HepG2 (cell line): Measurements from ENCODE around the gene PRR15L. TPM values are rescaled to one million over a fixed set of nuclear protein-coding genes. Genes with fewer than 3 reads are reported as not detected.
A peak's percentile ranks its signal among the peaks of the same experiment; 100 is the strongest.

ENCODE experiments used
- HIVEP1 ChIP-seq: sonication (generic); formaldehyde crosslinking; IDR thresholded peaks from 2 replicates; pipeline ENCODE4 v1.4.0; 2020; ENCODE audit warnings: mild to moderate bottlenecking, missing genetic modification reagents
- KDM1A ChIP-seq: IDR thresholded peaks from 2 replicates; pipeline ENCODE4 v1.6.1; 2016; ENCODE audit warnings: missing compliant biosample characterization
- MXD3 ChIP-seq: IDR thresholded peaks from 2 replicates; pipeline ENCODE4 v1.6.1; 2016; ENCODE audit warnings: mild to moderate bottlenecking, missing biosample characterization, missing genetic modification reagents
- NFYC ChIP-seq: IDR thresholded peaks from 2 replicates; pipeline ENCODE4 v1.6.1; 2016; ENCODE audit warnings: missing genetic modification reagents, missing compliant biosample characterization
- PCBP2 ChIP-seq: fragments of 200-400 bp; formaldehyde crosslinking; optimal IDR thresholded peaks from 2 replicates; pipeline ENCODE3; 2018; ENCODE audit warnings: low read length, low read depth; ENCODE audit not compliant: poor library complexity, severe bottlenecking
- ZNF142 ChIP-seq: sonication (generic); formaldehyde crosslinking; IDR thresholded peaks from 2 replicates; pipeline ENCODE4 v1.4.0; 2020; ENCODE audit warnings: missing genetic modification reagents
- ZNF318 ChIP-seq: sonication (generic); formaldehyde crosslinking; IDR thresholded peaks from 2 replicates; pipeline ENCODE4 v1.4.0; 2020; ENCODE audit warnings: mild to moderate bottlenecking, missing genetic modification reagents
- ZNF543 ChIP-seq: sonication (generic); formaldehyde crosslinking; IDR thresholded peaks from 2 replicates; pipeline ENCODE4 v1.4.0; 2020; ENCODE audit warnings: mild to moderate bottlenecking, missing genetic modification reagents
- ZNF800 ChIP-seq: sonication (generic); formaldehyde crosslinking; IDR thresholded peaks from 2 replicates; pipeline ENCODE4 v1.4.0; 2020; ENCODE audit warnings: missing genetic modification reagents
- ZNF839 ChIP-seq: sonication (generic); formaldehyde crosslinking; IDR thresholded peaks from 2 replicates; pipeline ENCODE4 v1.4.0; 2020; ENCODE audit warnings: missing genetic modification reagents, mild to moderate bottlenecking, borderline replicate concordance
- polyA plus RNA-seq, 8 experiments: library from polyadenylated mRNA; depleted of rRNA in 3 of 8; stranded (reverse) in 7 of 8; unstranded in 1 of 8; fragments of >200 nt; fragmentation: Illumina TruSeq in 4 of 8; extraction: Trizol in 4 of 8; gene quantifications; 2 replicates each; pipeline versions ENCODE4 v1.2.1 to v1.2.3, GENCODE V29; 2011 to 2016; ENCODE audit warnings: low read depth in 4 of 8, missing spikeins in 1 of 8, mixed read lengths in 1 of 8; ENCODE audit not compliant: insufficient read depth in 1 of 8
- total RNA-seq, 5 experiments: library from RNA; depleted of rRNA; stranded (reverse); fragments of >200 nt; fragmentation: Illumina TruSeq; extraction: Trizol; gene quantifications; 2 replicates each; pipeline ENCODE4 v1.2.3, GENCODE V29; 2016; ENCODE audit warnings: low read depth in 1 of 5

The PRR15L gene
- total and polyA plus RNA-seq, 2 of the 13 experiments (the other 11 are each of a cell fraction or from before 2014, with no cell fraction given) = 0.44 to 2.0 TPM

- TF ChIP-seq ZNF142 (CRISPR knock-in tag) (no peak; the same call in 1 of the 2 replicates), NFYC (CRISPR knock-in tag) (no peak), MXD3 (CRISPR knock-in tag) (no peak), ZNF800 (CRISPR knock-in tag) (no peak), ZNF543 (CRISPR knock-in tag) (0 out of 2 replicates have a peak, but pooled peaks have one; percentile 10), ZNF839 (CRISPR knock-in tag) (no peak), PCBP2 (no peak), ZNF318 (peak; percentile 80; the same call in 1 of the 2 replicates), HIVEP1 (CRISPR knock-in tag) (no peak; the same call in 1 of the 2 replicates), KDM1A (CRISPR knock-in tag) (0 out of 2 replicates have a peak, but pooled peaks have one; percentile 36)
These were observed 12.4 kb upstream of the PRR15L start (continued) for GRCh38 chr17:47969930-47970724.
